ENCODE measurements around the gene ITPR1.

DNA sequence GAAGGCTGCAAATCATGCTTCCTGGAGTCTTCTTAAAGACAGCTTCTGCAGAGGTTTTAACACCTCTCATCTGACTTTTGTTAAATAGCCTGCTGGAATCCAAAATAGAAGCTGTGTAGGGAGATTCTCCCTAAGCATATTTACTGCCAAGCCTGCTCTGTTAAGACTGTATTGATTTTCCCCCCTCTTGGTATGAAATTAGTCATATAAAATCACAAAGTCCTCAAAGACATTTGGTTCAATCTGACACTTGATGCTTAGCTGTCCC lies 94.6 kb downstream of the ITPR1 start:
- TF ChIP-seq CTCF (IDR thresholded peaks at IDR 0.05) (no peak), POLR2A (IDR thresholded peaks at IDR 0.05) (no peak)
